NCI-H345 (cell line): ENCODE results near the gene SFTPD.
A peak's percentile ranks its signal among the peaks of the same experiment; 100 is the strongest.
"Not testable (repeated sequence)": the region's sequence is repeated elsewhere in the genome, so short reads cannot be mapped to it uniquely, and the experiment has no call there.

Experiments used
- DNase-seq: peaks from one replicate; lab custom pipeline; 2025; lab: John Stamatoyannopoulos, UW

Gene SFTPD

GRCh38 chr10:79925614-79926013 lies 23.3 kb downstream of the SFTPD start:
- DNase-seq: no peak

DNA sequence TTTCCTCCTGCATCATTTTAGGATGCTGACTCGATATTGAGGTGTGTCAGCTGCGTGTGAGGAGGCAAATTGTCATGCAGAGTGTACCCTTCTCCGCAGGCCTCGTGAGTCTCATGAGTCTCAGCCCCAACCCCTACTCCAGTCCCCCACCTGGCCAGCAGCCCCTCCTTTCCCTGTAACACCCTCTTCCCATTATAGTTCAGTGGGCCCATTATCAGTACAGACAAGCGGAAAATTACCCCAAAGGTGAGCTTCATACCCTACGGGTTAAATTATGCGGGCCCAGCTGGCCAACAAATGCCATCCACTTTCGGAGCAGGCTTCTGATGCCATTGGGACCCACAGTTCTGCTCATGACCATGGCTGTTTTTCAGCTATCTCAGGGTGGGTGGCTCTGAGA lies 25.2 kb downstream of the SFTPD start:
- DNase-seq: no peak

DNA sequence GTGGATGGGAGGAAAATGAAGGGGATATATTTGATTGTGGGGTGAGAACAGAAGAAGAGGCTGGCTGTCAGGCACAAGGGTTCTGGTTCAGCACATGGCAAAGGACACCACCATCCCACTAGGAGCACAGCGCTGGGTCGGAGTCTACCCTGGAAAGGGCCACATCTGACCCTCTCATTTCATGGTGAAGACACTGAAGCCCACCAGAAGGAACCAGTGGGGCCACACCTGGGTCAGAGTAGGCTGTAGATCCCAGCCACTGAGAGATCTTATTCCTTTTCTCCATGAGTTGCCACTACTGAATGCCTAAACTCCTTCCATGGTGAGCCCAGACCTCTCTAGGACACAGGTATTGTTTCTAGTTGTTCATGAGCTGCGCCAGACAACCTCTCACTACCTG lies 25.8 kb downstream of the SFTPD start:
- DNase-seq: no peak

- DNase-seq: not testable (repeated sequence)
Measured at GRCh38 chr10:79922011-79922412, 26.9 kb downstream of the SFTPD start.

DNA sequence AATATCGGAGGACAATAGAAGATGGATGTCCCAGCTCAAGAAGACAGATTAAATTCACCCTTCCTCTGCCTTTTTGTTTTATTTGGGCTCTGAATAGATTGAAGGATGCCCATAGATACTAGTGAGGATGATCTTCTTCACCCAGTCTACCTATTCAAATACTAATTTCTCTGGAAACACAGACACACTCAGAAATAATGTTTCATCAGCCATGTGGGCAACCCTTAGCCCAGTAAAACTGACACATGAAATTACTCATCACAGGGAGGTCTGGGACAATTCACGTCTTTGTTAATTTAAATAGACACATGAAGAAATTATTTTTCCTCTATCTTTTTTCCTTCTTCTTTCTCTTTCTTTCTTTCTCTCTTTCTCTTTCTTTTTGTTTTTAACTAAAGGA lies 33.1 kb downstream of the SFTPD start:
- DNase-seq: not testable (repeated sequence)

GRCh38 chr10:79914512-79914911 lies 34.4 kb downstream of the SFTPD start:
- DNase-seq: not testable (repeated sequence)

DNA sequence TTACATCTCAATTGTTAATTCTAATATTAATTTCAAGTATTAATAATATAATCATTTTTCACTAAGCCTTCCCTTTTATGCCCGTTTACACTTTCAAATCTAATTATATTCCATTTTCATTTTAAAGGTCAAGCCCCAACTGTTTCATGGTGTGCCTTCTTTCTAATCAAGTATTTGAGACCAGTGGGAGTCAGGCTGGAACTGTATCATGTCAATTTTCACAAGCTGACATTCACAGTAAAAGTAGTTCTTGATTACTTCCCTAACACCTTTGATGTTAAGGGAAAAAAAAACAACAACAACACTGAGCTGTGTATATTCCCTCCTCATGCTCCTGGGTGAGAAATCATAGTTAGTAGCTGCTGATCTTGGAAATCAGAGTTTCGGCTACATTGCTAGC lies 38.1 kb downstream of the SFTPD start:
- no peak for DNase-seq

DNA sequence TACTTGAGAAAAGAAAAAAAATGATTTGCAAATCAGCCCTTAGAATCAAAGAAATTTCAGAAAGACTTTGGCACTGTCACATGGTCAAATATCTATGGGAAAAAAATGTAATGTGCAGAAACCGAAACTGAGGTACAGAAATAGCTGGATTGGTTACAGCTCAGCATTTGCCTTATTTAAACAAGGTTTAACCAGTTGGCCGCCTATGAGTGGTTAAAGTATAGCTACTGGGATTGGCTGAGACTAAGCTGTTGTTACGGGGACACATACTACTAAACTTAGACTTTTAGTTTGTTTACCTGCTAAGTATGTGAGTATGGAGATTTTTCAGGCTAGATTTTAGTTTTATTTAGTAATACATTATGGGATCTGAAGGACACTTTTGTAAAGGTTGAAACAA lies 38.6 kb downstream of the SFTPD start:
- no peak for DNase-seq

DNA sequence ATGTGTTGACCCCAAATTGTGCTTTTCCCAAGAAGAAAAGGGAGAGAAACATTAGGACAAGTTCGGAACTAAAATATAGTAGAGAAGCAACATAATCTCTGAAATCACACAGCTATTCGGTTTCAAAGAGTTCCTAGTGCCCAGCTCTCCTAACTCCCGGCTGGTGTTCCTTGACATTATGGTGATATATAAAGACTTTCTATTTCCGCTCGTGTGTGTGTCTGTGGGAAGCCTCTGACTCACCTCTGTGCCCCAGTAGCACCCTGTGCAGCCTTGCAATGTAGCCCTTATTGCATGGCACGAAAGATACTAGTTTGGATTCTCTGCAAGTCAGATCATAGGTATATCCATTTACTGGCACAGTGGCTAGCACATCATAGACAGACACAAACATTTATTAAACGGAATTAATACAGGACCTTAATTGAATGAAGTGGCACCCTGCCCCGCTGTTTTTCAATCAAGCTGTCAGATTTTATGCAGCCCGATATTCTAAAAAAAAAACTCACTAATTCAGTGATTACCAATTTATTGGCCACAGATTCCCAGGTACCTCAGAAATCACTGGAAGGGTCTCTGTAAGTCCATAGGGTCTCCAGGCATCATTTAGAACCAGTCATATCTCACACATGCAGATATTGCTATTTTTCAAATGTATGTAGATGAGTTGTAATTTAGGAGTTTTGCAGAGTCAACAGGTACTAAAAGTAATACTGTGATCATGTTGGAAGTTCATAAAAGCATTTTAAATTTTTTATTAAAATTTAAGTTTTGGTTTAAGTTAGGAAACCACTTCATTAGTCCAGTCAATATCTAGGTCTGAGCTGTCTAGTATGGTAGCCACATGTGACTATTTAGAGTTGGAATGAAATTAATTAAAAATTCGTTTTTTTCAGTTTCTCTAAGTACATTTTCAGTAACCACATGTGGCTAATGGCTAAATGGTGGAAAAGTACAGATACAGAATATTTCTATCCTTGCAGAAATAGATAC lies 43.3 kb downstream of the SFTPD start:
- no peak for DNase-seq

- DNase-seq: peak; percentile 44
Measured at GRCh38 chr10:79904671-79905321, 44.1 kb downstream of the SFTPD start.

GRCh38 chr10:79901571-79901970 lies 47.3 kb downstream of the SFTPD start:
- not testable (repeated sequence) for DNase-seq

DNA sequence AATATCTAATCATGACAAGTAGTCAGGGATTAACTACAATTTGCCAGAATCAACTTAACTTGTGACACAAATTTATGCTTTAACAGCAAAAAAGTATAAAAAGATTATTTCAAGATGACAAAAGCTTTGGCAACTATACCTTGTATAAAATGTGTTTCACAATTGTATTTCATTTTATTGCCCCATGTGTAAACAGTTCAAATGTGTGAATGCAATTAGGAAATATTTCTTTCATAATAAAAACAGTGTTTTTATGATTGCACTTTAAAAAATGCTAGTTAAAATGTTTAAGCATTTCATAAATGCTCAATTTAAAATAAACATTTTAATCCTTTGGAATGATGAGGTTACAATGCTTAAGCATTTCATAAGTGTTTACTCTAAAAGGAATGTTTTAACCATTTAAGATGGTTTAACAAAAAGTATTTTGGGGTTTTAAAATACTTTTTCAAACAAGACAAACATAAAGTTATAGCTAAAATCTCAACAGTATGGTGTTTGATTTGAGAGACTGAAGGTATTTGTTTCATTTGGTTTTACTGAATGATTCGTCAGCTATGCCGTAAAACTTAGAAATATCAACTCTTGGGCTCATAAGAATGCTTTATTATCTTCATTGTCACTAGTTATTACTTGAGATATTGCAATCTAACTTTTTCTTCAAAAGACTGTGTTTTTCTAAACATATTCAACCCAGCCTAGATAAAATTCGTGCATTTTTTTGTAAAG lies 50.1 kb downstream of the SFTPD start:
- no peak for DNase-seq

- not testable (repeated sequence) for DNase-seq
Measured at GRCh38 chr10:79892896-79893295, 56.0 kb downstream of the SFTPD start.

GRCh38 chr10:79890469-79890868 lies 58.4 kb downstream of the SFTPD start:
- no peak for DNase-seq

DNA sequence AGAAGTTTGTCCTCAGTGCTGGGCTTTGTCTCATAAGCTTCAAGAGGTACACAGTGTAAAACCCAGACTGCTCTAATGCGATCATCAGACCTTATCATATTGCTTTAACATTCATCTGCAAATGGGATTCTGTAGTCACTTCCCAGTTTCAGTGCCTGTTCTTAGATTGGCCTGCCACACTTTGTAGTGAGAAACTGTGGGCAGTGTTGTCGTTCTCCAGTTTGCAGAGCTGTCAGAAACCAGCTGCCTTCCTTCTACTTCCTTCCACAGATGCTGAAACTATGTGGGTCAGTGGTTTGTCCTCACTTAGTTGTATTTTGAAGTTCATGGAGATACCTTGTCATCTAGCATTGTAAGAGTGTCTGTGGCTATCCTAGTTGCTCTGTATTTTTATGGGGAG lies 59.9 kb downstream of the SFTPD start:
- DNase-seq: not testable (repeated sequence)
